ENCODE data around the gene NOTCH3.

GRCh38 chr19:15249972-15250639 lies 49.3 kb upstream of the NOTCH3 start:
- TF ChIP-seq CTCF (conservative IDR thresholded peaks at IDR 0.05; ENCODE audit: low read depth, low read length) (no peak), EZH2 (IDR thresholded peaks at IDR 0.05; ENCODE audit: low read length, unreplicated experiment) (no peak), EZH2phosphoT487 (IDR thresholded peaks at IDR 0.05; ENCODE audit: borderline replicate concordance, low read length) (no peak)

Measured in PC-3 (cell line).